HG02938 (cell line): ENCODE results near the gene CELF4.
A peak's percentile ranks its signal among the peaks of the same experiment; 100 is the strongest.

Experiments used
- ATAC-seq: cut with Tn5 transposase; IDR thresholded peaks from one replicate; pipeline ENCODE4 v1.9.1; 2021; ENCODE audit warnings: mild to moderate bottlenecking, moderate library complexity; ENCODE audit not compliant: unreplicated experiment

The CELF4 gene

DNA sequence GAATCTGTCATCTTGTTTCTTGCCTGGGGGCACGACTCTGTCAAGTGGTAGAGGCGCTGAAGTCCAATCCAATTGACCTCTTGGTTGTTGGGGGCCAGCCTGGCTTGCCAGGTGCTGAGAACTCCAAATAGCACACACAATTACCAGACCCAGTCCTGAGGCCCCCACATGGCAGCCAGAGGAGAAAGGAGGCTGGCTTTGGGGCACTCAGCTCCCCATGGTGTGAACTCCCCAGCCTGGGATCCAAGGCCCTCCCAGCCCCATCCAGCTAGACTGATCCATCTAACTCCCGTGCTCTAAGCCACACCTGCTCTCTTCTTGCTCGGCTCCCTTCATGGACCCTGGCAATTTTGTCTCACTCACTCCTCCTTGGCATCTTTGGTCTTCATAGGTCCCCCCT is 170.0 kb downstream of the CELF4 start:
- ATAC-seq = no peak

DNA sequence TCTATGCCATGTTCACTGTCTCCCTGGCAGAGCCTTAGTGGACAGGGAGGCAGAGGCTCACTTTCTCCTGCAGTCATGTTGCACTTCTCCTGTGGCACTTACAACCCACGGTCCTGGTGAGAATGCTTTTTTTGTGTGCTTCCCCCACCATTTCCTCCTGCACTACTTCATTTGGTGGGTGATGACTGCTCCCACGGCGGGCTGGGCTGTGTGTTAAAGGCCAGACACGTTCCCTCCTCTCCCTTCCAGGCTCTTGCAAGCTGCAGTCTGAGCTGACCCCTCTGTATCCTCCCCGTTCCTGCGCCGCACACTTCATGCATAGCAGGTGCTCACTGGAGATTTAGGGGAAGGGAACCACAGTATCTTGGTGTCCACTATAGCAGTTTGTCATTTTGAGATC is 170.5 kb downstream of the CELF4 start:
- no peak for ATAC-seq

DNA sequence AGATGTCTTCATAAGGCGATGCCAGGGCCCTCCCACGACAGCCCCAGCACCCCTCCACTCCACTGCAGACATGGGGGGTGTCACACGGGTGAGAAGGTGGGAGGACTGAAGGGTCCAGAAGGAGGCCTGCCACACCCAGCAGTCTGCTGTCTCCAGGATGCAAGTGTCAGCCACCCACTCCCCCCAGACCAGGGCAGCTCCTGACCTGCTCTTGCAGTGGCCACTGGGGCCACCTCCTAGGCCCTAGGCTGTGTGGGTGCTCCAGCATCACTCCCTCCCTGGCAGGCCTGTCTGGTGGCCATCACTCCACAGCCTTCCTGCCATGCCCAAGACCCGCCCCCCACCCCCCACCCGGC is 171.0 kb downstream of the CELF4 start:
- ATAC-seq = no peak

DNA sequence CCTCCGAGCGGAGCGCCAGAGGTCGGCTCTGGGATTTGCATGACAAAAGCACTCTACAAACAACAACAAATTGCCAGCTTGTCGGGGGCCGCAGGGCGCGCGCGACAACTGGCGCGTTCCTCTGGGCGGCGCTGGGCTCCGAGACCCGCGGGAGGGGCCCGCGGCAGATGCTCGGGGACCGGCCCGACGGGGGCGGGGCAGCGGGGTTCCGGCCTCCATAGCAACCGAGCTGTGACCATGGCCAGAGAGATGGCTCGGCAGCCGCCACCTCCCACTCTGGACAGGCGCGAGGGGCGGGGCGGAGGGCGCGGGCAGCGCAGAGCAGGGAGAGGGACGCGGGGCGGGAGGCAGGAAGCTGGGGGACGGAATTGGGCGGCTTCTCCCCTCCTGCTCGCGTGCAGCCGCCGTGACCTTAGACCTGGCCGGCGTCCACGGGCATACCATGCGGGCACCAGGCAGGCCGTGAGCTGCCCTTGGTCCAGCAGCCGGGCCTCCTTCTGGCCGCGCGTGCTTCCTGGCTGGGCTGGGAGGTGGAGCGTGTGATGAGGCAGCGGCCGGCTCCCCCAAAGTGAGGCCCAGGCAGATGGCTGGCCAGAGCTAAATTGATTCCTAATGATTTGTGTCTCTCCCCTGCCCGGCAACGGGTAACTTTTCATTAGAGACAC is 171.5 kb downstream of the CELF4 start:
- no peak for ATAC-seq

DNA sequence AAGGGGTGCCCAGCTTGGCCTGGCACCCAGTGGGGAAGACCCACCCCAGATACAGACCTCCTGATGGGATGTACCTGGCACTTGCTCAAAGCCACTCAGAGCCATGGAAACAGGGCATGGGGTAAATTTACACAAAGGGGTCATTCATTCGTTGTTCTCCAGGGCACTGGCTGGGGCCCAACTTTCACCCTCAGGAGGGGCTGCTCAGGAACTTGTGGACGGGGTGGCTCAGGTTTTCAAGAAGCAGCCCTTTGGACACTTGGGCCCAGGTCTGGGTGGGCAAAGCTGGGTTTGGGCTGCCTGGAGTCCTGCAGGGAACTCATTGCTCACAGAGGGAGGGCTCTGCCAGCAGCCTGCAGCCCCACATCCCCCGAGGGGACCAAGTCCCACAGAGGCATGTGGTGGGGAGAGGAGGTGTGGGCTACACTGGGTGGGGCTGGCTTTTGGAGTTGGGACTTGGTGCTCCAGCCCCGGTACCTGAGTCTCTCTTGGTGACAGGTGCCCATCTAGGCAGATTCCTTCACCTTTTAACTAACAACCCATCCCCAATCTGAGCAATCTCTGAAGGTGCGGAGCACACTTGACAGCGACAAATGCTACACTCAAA is 172.3 kb downstream of the CELF4 start:
- ATAC-seq = no peak

DNA sequence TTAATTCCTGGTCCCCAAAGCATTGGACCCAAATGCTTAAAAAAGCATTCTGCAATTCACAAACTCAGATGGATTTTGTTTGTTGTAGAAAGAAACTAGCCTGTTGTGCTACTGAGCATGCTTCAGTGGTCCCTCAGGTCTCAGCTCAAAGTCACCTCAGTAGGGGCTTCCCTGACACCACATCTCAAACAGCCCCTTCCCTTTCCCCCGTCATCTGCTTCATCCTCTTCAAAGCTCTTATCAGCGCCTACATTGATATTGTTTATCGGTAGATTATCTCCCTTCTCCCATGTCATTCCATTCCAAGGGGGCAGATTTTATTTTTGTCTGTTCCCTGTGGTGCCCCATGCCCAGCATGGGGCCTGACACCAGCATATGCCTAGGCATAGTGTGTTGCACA is 172.9 kb downstream of the CELF4 start:
- ATAC-seq = no peak

DNA sequence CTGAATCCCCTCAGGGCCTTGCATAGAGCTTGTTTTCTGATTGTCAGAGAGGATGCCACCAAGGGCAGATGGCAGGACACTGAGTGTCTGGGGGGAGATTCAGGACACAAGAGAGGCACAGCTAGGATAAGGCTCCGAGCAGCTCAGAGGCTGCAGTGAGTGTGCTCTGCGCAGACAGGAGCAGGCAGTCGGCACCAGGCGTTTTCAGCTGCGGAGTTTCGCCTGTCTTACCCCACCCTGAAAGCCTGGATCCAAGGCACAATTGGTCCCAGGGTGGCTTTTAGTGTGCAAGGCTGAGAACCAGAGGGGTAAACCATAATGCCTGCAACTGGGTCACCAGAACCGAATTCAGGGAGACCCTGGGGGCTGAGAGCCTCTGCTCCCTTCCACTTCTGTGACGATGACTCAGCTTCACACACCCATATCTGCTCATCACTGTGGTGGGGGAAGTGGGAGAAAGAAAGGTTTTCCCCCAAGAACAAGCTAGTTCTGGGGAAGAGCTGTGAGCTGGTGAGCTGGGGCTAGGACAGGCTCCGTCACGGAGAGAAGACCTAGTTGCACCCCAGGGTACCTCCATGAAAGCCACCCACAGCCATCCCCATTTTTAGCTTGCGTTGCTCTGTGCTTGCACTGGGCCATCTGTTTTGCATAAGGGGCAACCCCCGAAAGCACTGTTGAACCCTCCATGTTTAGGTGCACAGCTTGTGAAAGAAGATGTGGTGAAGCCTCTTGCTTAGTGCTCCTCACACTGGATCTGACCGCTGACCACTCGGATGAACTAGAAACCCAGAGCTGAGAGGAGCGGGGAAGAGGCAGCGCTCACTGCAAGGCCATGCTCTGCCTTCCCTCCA is 173.7 kb downstream of the CELF4 start:
- ATAC-seq = peak; percentile 60

DNA sequence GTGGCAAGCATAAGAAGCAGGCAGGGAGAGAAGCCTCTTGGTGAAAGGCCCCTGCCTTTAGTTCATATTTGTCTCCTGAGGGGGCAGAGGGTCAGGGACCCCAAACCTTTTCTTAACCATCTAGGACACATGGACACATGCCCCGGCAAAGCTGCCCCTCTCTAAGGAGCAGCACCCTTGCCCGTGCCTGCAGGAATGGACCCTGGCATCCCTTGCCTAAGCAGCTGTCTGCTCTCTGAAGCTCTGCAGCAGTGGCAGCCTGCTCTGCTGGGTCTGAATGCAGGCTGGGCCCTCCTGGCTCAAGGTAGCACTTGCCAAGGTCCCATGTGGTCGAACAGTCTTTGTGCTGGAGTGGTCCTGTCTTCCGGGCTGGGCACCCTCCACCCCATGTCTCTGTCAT is 174.4 kb downstream of the CELF4 start:
- ATAC-seq = no peak

DNA sequence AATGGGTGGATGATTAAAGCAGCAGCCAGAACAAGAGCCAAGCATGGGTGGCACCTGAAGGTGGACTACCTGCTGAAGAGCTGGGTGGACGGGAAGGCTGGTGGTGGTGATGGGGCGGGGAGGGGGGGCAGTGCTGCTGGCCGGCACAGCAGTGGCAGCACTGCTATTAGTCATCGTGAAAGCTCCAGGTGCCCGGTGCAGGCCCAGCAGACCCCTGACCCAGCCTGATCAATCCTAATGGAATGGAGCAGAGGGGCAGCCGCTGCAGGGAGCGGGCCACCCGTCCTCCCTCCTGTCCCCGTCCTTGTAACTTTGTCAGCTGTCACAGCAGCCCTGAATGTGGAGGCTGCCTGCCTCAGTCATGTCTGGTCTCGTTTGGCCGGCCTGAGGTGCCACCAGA is 174.9 kb downstream of the CELF4 start:
- ATAC-seq = no peak

DNA sequence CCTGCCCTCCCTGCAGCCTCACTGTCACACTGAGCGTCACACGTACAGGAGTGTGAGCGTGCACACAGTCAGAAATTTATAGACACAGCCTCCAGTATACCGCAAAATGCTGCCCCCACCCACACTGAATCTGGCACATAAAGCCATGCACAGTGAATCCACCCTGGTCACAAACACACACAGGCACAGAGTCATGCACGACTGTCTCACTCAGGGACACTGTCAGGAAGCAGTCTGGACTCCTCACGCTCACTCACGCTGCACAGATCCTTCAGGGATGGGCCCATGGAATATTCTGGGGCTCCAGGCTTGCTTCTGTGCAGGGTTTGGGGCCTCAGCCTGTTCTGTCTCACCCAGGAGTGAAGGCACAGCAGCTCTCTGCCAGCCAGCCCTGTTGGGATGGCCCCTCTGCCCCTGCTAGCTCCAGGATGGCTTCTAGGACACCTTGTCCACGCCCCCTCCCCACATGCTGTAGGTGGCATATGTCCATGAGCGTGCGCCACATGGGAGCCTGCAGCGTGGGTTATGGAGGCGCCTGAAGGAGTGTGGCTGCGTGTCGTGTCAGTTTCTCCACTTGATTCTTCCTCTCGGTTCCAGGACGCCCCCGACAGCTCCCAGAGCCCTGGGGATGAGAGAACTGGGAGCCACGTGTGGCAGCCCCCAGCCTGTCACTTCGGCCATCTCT is 175.8 kb downstream of the CELF4 start:
- ATAC-seq = no peak

DNA sequence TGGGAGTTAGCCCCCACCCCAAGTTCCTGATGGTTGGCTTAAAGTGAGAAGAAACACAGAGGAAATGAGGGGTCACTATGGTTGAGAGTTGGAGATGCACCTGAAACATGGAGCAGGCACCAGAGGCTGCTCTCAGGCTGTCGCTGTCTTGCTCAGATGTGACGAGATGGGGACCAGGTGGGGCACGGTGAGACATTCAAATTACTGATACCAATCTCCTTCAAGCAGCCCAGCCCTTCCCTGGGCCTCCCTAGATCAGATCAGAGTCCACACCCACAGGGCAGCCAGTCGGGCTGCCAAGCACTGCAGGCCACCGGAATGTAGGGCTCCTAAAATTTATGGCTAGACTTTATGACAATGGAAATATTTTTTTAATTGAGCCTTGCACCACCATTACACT is 176.6 kb downstream of the CELF4 start:
- ATAC-seq = no peak

DNA sequence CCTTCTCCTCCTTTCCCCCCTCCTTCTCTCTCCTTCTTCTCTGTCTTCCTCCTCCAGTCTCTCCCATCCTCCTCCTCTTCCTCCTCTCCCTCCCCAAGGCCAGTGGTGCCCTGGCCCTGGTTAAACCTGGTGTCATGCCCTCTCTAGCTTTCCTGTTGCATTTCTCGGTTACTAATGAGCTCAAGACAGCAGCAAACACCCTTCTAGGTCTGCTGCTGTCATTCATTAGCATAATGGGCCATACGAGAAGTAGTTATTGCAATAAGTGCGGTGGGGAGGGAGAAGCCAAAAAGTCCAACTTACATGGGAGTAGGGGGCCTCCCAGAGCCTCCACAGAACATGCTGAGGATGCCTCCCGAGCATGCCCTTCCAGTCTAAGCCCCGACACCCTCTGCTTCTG is 177.2 kb downstream of the CELF4 start:
- no peak for ATAC-seq

DNA sequence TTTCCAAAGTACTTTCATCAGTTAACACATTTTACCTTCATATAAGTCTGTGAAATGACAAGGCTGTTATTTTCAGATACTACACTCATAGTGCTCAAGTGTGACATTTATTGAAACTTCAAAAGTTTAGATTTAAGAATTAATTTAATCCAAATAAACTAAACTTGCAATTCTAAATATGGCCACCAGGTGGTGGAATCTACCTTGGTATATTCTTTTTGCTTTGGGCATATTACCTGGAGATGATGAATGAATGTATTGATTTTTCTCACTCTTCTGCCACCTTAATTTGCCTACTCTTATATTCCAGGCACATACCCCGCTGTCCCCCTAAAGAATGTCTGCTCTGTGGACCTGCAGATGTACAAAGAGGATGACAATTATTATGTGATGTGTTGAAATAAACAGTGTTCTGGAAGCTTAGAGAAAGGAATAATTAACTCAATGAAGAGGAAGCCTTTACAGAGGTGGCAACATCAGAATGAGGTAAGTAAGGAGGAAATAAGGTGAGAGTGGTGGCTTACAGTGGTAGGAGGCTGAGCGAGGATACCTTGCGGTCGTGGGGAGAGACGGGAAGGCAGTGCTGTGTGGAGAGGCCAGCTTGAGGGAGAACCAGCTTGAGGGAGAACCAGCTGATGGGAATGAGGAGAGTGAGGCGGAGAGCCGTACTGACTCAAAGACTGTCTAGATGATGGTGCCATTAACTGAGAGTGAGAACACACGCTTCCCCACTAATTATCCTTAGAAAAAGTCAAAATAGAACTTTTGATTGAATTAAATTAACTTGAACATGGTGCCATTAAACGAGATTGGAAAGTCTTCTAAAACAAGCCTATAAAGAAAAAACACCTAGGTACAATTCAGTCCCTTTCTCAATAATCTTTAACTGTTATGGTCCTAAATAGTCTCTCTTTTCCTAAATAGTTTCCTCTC is 179.5 kb downstream of the CELF4 start:
- ATAC-seq = no peak

DNA sequence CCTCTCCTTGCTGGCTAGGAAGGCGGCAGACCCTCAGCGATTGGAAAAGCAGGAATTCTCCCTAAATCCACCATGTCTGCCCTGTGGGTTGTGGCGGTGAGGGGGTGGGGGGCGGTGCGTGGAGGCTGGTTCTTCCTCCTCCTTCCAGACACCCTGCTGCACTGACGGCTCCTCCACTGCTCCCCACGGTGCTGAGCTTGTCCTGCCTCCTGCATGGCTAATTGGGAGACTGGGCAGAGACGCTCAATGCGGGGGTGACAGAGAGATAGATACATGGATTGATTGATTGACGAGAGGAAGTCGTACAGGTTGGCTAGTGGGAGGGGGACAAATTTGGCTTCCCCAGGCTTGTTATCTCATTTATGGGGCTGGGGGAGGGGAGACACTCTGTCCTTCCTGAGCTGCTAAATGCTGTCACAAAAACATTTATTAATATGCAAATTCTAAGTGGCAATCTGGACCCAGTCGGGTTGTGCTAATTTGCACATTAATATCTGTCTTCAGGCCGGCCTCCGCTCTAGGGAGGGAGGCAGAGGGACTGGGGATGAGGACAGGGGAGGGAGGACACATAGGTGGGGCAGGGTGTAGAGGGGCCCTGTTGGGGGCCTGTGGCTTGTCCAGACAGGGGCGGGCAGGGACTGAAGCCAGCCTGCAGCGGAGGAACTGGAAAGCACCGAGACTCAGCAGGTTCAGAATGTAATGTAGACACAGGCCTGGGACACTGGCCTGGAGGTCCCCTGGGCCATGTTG is 181.6 kb downstream of the CELF4 start:
- no peak for ATAC-seq

DNA sequence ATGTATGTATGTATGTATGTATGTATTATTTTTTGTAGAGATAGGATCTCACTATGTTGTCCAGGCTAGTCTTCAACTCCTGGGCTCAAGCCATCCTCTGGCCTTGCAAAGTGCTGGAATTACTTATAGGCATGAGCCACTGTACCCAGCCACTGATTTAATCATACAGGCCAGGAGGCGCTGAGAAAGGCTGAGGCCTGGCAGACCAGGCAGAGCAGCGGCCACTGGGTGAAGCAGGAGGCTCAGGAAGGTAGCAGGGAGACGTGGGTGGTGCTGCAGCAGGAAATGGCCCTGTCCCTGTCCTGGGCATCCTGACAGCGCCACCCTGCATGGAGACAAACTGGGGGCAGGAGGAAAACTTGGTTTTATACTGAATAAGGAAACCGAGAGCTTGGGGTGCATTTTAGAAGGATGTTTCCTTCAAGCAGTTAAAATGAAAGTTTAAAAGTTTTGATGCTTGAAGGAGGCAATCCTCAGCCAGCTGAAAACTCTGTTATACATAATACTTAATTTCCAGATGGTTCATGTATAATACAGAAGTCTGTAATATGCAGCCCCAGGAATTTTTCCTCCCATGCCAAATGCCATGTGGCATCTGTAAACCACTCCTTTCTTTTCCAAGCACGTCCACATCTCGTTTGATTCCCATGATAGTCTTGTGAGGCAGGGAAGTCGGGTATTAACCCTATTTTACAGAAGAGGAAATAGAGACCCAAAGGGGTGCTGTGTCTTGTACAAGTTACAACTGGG is 182.4 kb downstream of the CELF4 start:
- ATAC-seq = no peak

DNA sequence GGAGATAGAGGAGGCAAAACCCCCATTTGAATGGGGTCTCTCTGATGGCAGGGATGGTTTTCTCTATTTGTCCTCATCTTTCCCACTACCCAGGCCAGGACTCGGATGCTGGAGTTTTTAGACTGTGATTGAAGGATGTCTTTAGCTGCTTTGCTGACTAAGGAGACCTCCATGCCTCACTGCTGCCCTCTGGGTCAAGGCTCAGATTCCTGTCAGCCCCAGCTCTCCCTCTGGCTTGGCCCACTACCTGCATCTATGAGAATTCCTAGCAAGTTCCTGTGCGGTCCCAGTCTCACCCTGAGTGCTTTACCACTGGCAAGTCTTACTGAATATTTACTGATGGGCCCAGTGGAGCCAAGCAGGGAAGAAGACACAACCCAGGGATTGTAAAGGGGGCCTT is 184.0 kb downstream of the CELF4 start:
- ATAC-seq = no peak

DNA sequence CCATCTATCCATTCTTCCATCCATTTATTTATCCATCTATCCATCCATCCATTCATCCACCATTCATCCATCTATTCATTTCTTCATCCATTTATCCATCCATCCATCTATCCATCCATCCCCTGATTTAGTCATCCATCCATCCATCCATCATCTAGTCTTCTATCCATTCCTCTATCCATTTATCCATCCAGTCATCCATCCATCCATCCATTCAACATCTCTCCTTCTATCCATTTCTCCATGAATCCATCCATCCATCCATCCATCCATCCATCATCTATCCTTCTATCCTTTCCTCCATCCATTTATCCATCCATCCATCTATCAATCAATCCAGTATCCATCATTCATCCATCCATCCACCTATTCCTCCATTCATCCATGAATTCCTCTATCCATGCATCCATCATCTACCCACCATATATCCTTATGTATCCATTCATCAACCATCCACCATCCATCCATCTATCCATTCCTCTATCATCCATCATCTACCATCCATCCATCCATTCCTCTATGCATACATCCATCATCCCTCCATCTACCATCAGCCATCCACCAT is 185.0 kb downstream of the CELF4 start:
- no peak for ATAC-seq

DNA sequence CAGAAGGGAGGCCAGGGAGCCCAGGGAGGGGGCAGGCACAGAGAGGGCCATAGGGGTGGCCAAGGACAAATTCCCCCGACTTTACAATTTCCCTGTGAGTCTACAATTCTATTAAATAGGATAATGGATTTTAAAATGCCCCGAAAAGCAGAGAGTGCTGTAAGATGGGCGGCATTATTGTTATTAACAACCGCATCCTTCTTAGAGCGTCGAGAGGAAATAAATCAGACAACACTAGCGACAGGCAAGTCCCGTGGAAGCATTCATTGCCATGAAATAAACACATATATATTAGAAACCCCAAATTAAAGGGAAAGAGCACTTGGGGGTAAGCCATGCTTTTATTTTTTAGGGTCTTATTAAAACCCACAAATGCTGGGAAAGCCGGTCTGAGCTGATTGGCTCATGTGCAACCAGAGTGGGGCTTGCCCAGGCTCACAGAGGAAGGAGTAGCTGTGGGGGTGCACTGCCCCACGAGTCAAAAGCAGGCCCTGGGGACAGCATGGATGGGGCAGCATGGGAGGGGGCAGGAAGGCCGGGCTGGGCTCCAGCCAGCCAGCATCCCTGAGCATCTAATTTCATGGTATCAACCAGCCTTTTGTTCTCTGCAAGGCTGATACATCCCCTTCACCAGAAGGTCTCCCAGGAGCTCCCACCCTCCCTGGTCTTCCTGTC is 187.1 kb downstream of the CELF4 start:
- no peak for ATAC-seq
